ENCODE data around the gene FMNL2.
"Not testable (repeated sequence)": the region's sequence is repeated elsewhere in the genome, so short reads cannot be mapped to it uniquely, and the experiment has no call there.

Gene FMNL2

GRCh38 chr2:152518034-152518433 lies 183.1 kb downstream of the FMNL2 start:
- no peak for DNase-seq (ENCODE audit: low read depth in 4 of 4, low spot score in 1 of 4)

- no peak for DNase-seq (ENCODE audit: low read depth in 4 of 4, low spot score in 1 of 4)
These were observed 183.9 kb downstream of the FMNL2 start for GRCh38 chr2:152518641-152519580.

DNA sequence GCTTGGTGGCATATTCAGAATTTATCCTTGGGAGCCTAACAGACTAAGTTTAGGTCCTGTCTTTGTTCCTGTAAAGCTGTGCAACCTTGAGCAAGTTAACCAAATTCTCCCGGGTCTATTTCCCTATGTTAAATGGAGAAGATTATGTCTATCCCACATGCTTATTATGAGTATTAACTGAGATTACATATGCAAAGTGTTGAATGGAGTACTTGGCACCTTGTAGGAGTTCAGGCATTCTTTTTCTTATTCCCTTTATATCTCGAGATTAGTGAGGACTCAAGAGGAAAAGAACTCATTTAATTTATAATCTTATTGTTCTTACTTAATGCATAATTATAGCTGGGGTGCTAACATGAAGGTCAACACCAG lies 184.6 kb downstream of the FMNL2 start:
- DNase-seq (ENCODE audit: low read depth in 4 of 4, low spot score in 1 of 4), result no peak

DNA sequence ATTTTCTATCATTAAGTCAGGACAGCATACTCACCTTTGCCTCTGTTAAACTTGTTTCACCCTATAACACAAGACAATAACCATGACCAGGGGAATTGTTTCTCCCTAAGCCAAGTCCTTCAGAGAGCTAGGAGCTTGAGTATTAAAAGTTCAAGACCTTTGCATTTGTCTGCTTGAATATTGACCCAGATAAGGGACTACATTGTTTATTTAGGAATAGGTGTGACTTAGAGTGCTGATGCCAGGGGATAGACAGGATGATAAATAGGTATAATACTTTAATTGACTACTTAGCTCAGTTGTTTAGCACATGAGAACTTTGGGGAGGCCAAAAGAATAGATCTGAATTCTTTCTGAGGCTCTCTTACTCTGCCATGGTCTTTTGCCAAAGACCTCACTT lies 185.8 kb downstream of the FMNL2 start:
- DNase-seq (ENCODE audit: low read depth in 4 of 4, low spot score in 1 of 4), result no peak

DNA sequence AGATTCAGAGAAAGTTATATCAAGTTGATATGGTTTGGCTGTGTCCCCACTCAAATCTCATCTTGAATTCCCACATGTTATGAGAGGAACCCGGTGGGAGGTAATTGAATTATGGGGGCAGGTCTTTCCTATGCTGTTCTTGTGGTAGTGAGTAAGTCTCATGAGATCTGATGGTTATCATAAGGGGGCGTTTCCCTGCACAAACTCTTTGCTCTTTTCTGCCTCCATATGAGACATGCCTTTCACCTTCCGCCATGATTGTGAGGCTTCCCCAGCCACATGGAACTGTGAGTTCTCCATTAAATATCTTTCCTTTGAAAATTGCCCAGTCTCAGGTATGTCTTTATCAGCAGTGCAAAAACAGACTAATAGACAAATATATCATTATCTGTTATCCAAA lies 187.5 kb downstream of the FMNL2 start:
- not testable (repeated sequence) for DNase-seq (ENCODE audit: low read depth in 4 of 4, low spot score in 1 of 4)

DNA sequence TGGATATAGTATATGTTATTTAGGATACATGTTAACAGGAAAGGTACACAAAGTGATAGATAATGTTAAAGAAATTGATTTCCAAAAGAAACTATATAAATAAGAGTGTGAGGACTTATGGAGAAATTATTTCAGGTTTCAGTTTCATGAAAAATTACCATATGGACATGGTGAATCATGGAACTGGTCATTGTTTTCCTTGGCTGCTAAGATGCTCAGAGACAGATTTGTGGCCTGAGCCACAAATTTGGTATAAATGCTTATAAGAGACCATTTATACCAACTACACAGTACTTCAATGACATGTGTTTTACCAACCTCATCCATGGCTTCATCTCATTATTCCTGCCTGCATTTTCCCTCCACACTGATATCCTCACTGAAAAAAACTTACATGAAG lies 188.1 kb downstream of the FMNL2 start:
- DNase-seq (ENCODE audit: low read depth in 4 of 4, low spot score in 1 of 4), result no peak

GRCh38 chr2:152525277-152525838 lies 190.4 kb downstream of the FMNL2 start:
- no peak for DNase-seq (ENCODE audit: low read depth in 4 of 4, low spot score in 1 of 4)

DNA sequence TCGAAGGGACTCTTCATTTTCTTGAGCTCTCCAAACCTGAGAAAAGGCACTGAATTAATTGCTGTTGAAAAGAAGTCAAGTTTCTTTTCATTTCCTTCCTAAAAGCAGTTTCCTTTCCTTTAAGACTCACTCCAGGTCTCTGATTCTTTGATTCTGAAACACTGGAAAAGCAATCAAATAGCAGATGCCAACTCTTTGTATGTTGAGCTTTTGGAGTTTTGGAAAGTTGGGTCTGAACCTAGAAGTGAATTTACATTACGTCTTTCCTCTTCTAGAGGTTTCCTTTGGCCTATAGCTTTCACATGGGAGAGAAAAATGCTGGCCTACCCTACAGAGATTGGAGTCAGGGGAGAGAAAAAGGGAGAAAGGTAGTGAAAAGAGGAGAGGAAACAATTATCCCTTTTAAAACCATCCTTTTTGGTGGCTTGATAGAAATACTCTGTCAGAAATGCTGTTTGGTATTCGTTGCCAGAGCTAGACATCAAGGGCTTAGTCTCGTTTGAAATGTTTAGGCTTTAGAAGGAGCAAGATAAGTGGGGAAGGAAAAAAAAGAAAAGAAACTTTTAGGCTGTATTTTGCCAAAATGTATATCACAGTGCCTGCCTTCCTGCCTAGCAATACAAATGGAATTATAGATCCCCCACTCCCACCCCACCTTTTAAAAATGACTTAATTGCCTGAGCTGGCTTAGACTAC lies 194.6 kb downstream of the FMNL2 start:
- DNase-seq (ENCODE audit: low read depth in 4 of 4, low spot score in 1 of 4), result no peak

- no peak for DNase-seq (ENCODE audit: low read depth in 4 of 4, low spot score in 1 of 4)
These were observed 197.3 kb downstream of the FMNL2 start for GRCh38 chr2:152532241-152532640.

DNA sequence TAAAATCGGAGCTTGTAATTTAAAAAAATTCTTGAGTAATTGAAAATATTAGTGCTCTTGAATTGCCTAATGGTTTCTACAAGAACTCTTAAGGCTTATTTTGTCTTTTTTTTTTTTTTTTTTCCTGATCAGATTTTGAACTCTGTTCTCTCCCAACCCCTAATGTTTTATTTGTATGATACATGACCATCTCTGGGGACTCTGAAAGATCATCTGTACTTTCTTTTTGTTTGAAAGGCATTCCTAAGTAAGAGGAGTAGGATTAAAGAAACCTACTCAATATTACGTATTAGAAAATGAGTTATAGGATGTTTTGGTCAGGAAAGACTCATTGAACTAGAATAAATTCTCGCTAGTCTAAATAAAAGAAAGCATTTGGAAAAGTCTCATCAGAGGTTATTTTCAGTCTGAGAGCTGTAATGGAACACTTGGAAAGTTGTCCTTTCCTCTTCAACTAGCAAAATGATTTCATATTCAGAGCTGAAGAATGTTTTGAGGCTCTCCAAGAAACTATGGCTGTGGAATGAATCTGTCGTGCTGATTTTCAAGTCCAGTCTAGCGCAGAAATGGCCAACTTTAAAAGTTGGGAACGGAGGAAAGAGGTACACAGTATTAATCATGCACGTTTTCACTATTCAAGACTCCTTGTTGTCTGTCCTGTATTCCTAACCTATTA lies 199.6 kb downstream of the FMNL2 start:
- no peak for DNase-seq (ENCODE audit: low read depth in 4 of 4, low spot score in 1 of 4)

DNA sequence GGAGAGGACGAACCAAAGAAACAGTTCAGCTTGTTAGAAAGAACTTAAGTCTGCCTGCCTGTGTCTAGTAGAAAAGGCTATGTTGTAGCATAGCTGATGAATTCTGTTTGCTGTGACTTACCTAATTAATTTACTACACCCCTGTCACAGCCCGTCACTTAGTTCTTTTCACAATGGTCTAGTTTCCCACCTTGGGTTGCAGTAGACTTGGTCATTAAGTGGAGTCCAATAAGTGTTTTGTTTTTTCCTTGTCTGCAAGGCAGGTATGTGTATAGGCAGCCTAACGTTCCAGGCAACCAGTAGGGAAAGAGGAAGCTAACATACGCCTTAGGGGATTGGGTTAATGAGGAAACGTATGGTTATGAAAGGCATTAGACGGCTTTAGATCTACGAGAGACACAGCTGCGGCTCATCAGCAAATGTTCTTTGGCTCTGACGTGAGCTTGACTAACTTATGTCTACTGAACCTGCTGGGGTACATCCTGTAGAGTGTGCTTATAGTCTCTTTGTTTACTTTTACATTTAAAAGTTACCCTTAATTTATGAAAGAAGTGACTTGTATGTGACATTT lies 202.2 kb downstream of the FMNL2 start:
- DNase-seq (ENCODE audit: low read depth in 4 of 4, low spot score in 1 of 4), result no peak

DNA sequence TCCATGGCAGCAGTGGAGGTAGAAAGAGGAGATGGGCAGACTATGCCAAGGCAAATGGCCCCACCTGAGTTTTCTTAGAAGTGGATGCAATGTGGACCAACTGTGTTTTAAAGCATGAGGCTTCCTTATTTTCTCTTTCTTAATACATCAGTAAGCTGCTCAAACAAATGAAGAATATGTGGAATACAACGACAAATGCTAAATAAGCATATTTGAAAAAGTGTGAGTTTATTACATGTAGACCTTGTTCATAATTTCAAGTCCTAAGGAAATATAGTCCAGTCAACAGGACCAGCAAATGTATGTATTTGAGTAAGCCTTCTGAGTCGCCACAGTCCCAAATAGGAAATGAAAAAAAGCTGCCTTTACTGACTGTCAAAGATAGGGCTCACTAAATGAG lies 204.4 kb downstream of the FMNL2 start:
- no peak for DNase-seq (ENCODE audit: low read depth in 4 of 4, low spot score in 1 of 4)

- no peak for DNase-seq (ENCODE audit: low read depth in 4 of 4, low spot score in 1 of 4)
These were observed 206.7 kb downstream of the FMNL2 start for GRCh38 chr2:152541712-152542111.

DNA sequence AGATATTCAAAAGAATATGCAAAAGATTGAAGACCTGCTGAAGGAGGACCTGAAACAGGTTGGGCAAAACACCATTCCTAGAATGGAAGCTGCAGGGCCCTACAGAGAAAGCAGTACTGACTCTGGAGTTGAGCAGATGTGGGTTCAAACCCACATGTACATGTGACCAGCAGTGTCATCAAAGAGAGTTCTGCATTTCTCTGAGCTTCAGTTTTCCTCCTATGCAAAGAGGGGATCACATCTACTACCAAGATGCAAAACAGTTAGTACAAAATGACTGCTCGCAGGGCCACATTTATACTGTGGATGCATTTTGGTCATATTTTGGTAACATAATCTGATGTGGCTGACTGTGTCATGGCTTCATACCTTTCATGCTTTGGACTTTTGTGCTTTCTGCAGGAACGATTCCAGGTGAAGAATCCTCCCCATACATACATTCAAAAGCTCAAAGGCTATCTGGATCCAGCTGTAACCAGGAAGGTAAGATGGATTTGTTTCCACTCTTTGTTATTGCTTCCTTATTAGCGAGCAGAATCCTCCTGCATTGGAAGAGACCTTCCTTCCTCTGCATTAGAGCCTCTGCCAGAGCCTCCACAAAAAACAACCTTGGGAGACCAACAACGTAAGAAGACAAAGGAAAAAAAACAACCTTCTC lies 207.5 kb downstream of the FMNL2 start:
- no peak for DNase-seq (ENCODE audit: low read depth in 4 of 4, low spot score in 1 of 4)

DNA sequence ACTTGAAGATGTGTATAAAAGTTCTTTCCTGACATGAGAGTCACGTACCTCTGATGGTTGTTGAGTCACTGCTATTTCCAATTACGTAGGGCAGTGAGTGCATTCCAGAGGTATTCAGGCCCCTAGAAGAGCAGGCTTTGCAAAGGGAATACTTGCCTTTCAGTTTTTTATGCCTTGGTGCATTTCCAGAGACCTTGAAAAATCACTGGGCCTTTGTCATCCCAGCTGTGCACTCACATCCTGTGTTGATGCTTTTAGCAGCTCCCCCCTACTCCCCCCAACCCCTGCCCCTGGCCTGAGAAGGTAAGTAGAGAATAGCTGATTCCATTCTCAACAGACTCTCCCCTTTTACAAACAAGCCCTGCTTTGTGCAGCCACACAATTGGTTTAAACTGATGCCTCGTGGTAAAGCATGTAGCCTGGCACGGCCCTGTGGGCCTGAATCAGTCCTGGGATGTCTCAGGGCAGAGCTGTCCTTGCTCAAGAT lies 208.1 kb downstream of the FMNL2 start:
- no peak for DNase-seq (ENCODE audit: low read depth in 4 of 4, low spot score in 1 of 4)

GRCh38 chr2:152543717-152544116 lies 208.7 kb downstream of the FMNL2 start:
- no peak for DNase-seq (ENCODE audit: low read depth in 4 of 4, low spot score in 1 of 4)

DNA sequence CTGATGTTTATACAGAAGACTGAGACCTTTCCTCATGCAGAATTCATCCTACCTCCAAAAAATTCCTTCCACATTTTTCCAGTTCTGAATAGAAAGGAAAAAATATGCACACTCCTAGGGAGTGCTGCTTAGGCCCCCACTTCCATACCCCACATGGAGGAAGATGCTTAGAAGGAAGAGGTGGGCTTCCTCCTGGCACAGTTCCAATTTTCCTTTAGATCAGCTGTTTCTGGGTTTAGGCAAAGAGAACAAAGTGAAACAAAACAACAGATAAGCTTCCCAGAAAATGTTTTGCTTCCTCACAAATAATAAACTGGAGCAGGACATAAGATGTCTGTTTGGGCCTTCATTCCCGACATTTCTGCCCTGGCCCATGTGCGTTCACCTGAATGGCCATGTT lies 209.7 kb downstream of the FMNL2 start:
- DNase-seq (ENCODE audit: low read depth in 4 of 4, low spot score in 1 of 4), result no peak

DNA sequence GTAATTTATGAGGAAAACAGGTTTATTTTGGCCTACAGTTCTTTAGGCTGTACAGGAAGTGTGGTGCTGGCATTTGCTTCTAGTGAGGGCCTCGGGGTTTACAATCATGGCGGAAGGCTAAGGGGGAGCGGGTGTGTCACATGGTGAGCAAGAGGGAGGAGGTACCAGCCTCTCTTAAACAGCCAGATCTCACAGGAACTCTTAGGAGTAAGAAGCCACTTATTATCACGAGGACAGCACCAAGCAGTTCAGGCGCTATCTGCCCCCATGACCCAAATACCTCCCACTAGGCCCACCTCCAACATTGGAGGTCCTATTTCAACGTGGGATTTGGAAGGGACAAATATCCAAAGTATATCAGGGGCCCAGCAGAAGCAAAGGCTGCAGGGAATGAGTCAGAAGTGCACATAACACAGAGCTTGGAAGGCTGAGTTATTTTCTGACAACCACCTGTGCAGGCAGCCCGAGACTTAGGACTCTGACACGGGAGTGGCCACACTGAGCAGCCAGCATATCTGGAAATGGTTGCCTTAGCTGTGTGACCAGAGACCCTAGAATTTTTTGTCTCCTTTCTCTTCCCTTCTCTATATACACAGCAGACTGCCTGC lies 211.4 kb downstream of the FMNL2 start:
- DNase-seq (ENCODE audit: low read depth in 4 of 4, low spot score in 1 of 4), result no peak

DNA sequence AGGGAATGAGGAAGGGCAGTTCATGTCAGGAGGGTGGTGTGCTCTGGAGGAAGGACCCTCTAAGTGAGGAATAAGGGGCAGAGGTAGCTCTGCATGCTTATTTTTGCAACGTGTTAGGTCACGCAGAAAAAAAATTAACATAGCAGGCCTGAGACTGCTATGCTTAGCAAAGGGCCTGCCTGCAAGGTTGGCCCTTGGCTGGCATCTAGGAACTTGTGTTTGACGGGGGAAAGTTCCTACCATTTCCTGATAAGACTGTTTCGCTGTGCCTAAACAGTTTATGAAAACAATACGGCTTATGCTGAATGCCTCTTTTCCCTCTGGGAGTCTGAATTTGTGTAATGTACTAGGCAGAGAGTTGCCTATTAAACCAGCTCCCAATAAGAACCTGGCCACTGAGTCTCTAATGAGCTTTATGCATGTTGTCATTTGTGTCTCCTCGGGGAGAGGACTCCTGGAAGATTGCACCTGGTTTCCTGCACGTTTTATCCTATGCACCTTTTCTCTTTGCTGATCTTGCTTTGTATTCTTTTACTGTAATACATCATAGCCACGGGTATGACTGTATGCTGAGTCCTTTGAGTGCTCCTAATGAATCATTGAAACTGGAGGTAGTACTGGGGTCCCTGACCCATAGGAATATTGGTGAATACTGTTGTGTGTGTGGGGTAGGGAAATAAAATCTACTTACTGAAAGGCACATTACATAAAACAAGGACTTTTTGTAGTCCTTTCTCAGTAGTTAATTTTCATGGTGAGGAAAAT lies 213.3 kb downstream of the FMNL2 start:
- no peak for DNase-seq (ENCODE audit: low read depth in 4 of 4, low spot score in 1 of 4)

Measured in stimulated activated CD4-positive, alpha-beta T cell treated with anti-CD3 and anti-CD28 coated beads, Interleukin-1b, Interleukin-23, amount 100 ng/mL, for 24 hours (primary cell).